B cell (primary cell): ENCODE results near the gene PTPRN2.

Experiments
- EZH2 ChIP-seq: IDR thresholded peaks from 2 replicates; pipeline ENCODE4 v1.6.1; 2012; ENCODE audit warnings: borderline replicate concordance, low read depth, mild to moderate bottlenecking, moderate library complexity, low read length; ENCODE audit not compliant: insufficient read depth, poor library complexity, severe bottlenecking
- TF ChIP-seq, protein P1 (sequence below): fragments of 200-600 bp; IDR thresholded peaks from one replicate; pipeline ENCODE4 v1.8.0; 2022; ENCODE audit warnings: antibody characterized with exemption, mild to moderate bottlenecking

DNA sequence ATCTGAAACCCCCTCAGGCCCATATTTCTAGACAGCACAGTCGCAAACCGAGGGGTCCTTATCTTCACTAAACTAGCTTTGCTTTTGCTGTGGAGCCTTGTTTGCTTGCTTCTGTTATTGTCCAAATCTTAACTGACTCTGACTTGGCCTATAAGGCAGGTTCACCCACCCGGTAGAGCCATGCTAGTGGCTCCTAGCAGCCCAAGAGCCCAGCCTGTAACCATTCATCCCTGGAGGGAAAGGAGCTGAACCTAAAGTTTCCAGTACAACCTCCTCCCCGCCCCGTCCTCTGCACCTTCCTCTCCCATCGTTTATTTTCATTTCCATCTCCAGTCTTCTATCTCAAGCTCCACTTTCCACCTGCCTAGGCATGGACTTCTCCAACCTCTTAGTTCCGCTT lies 345.7 kb downstream of the PTPRN2 start:
- TF ChIP-seq EZH2: no peak
- TF ChIP-seq, protein P1, sequence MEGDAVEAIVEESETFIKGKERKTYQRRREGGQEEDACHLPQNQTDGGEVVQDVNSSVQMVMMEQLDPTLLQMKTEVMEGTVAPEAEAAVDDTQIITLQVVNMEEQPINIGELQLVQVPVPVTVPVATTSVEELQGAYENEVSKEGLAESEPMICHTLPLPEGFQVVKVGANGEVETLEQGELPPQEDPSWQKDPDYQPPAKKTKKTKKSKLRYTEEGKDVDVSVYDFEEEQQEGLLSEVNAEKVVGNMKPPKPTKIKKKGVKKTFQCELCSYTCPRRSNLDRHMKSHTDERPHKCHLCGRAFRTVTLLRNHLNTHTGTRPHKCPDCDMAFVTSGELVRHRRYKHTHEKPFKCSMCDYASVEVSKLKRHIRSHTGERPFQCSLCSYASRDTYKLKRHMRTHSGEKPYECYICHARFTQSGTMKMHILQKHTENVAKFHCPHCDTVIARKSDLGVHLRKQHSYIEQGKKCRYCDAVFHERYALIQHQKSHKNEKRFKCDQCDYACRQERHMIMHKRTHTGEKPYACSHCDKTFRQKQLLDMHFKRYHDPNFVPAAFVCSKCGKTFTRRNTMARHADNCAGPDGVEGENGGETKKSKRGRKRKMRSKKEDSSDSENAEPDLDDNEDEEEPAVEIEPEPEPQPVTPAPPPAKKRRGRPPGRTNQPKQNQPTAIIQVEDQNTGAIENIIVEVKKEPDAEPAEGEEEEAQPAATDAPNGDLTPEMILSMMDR: no peak
